ENCODE results near the gene PLPPR1. TPM values are rescaled to one million over a fixed set of nuclear protein-coding genes. Genes with fewer than 3 reads are reported as not detected.

The PLPPR1 gene
- total and polyA plus RNA-seq, 2 of the 13 experiments (the other 11 are each of a cell fraction or from before 2014, with no cell fraction given) = 16.0 to 84.7 TPM

- TF ChIP-seq HMGXB4 (CRISPR knock-in tag; IDR thresholded peaks at IDR 0.05; ENCODE audit: borderline replicate concordance in 1 of 2, low read depth in 1 of 2) (no peak), NCOA1 (CRISPR knock-in tag; IDR thresholded peaks at IDR 0.05) (no peak), SCMH1 (CRISPR knock-in tag; IDR thresholded peaks at IDR 0.05; ENCODE audit: borderline replicate concordance) (no peak), HOXA9 (CRISPR knock-in tag; IDR thresholded peaks at IDR 0.05; ENCODE audit: borderline replicate concordance) (no peak), SRF (IDR thresholded peaks at IDR 0.05; ENCODE audit: low read depth, low read length) (no peak), CCAR2 (optimal IDR thresholded peaks at IDR 0.05; ENCODE audit: low read depth, low read length) (no peak)
Observed at GRCh38 chr9:101081641-101082040, 53.1 kb downstream of the PLPPR1 start (continued).

GRCh38 chr9:101083448-101084202 lies 55.1 kb downstream of the PLPPR1 start:
- Histone ChIP-seq H3K9ac (ENCODE audit: insufficient read depth, low read depth, low read length) (no peak overlapping the region), H3K4me2 (ENCODE audit: low read depth, low read length) (no peak overlapping the region), H2AFZ (ENCODE audit: low read length) (no peak overlapping the region), H3K79me2 (ENCODE audit: insufficient read depth, low read length) (no peaks in the 10 kb centered on the region), H4K20me1 (ENCODE audit: insufficient read depth, low read length) (no peaks in the 10 kb centered on the region), H3K4me3 (replicated peaks in 1 of 3; ENCODE audit: insufficient read depth in 1 of 3, low read depth in 2 of 3, low read length in 3 of 3) (no peak overlapping the region), H3K27ac (ENCODE audit: extremely low read length, insufficient read depth, low read length) (no peak overlapping the region), H3K27me3 (ENCODE audit: control insufficient read depth in 1 of 2, insufficient read depth in 2 of 2, low read length in 2 of 2) (no peaks in the 10 kb centered on the region), H3K4me1 (ENCODE audit: insufficient read depth, low read length) (no peaks in the 10 kb centered on the region), H3K36me3 (replicated peaks in 1 of 2; ENCODE audit: control insufficient read depth in 1 of 2, insufficient read depth in 2 of 2, low read length in 2 of 2) (no peaks in the 10 kb centered on the region), H3K9me3 (ENCODE audit: low read length) (no peaks in the 10 kb centered on the region)
- 91% methylated on average over 5 of the region's 5 CpGs for WGBS (ENCODE audit: low lambda C conversion rate)
- intact Hi-C loops (cut with micrococcal nuclease; ENCODE audit: unreplicated experiment) (no loop called here), in situ Hi-C loops (cut with HindIII; ENCODE audit: extremely low pct_ligation_motif_present, low pct_unique_long_range_greater_than_20kb) (no loop called here)
- ATAC-seq = no peak
- no peak for FAIRE-seq
- POLR2A ChIA-PET = no interaction called here
- no TSS peak for BruUV-seq (replicated peaks)
- DNase-seq (ENCODE audit: low spot score) = no peak
- CTCF ChIA-PET (ENCODE audit: low intra/inter-chr PET ratio, low total read pairs) = no interaction called here
- TF ChIP-seq ZNF567 (CRISPR knock-in tag; IDR thresholded peaks at IDR 0.05; ENCODE audit: borderline replicate concordance) = no peak
- no peak for TF ChIP-seq NPAS2 (CRISPR knock-in tag; IDR thresholded peaks at IDR 0.05; ENCODE audit: borderline replicate concordance)
- no peak for TF ChIP-seq BATF2 (CRISPR knock-in tag; IDR thresholded peaks at IDR 0.05)
- TF ChIP-seq ZMAT3 (CRISPR knock-in tag; conservative IDR thresholded peaks at IDR 0.05) = no peak
- TF ChIP-seq ZBTB4 (CRISPR knock-in tag; IDR thresholded peaks at IDR 0.05; ENCODE audit: borderline replicate concordance) = no peak
- TF ChIP-seq HNRNPK (IDR thresholded peaks at IDR 0.05; ENCODE audit: low read depth, low read length, poor library complexity, severe bottlenecking) = no peak
- TF ChIP-seq ZBTB44 (CRISPR knock-in tag; IDR thresholded peaks at IDR 0.05) = no peak
